Right cardiac atrium (tissue), 5 donors: Measurements from ENCODE around the gene HBZ. TPM values are rescaled to one million over a fixed set of nuclear protein-coding genes. Genes with fewer than 3 reads are reported as not detected.
"Not testable (repeated sequence)": the region's sequence is repeated elsewhere in the genome, so short reads cannot be mapped to it uniquely, and the experiment has no call there.

Source experiments
- ATAC-seq, 2 donors: fragments of 200-7000 bp; cut with Tn5 transposase; one replicate each; pipeline versions ENCODE4 v1.8.0 to v1.9.1; 2020; ENCODE audit warnings: moderate library complexity in 2 of 2, mild to moderate bottlenecking in 1 of 2
- DNase-seq, 3 donors: peaks; one replicate each; pipeline ENCODE4 v3.0.0-alpha.2; 2020
- H3K27ac ChIP-seq: one replicate; pipeline ENCODE4 v1.5.1; 2013; ENCODE audit warnings: mild to moderate bottlenecking, low read length, control low read depth, moderate library complexity
- H3K27me3 ChIP-seq: one replicate; pipeline ENCODE4 v1.6.1; 2013; ENCODE audit not compliant: control insufficient read depth, insufficient read depth
- H3K4me1 ChIP-seq: one replicate; pipeline ENCODE4 v1.6.1; 2013; ENCODE audit warnings: low read length; ENCODE audit not compliant: control insufficient read depth, insufficient read depth
- H3K4me3 ChIP-seq: one replicate; pipeline ENCODE4 v1.5.1; 2013; ENCODE audit warnings: low read length, control low read depth
- H3K9me3 ChIP-seq: one replicate; pipeline ENCODE4 v1.6.1; 2013; ENCODE audit warnings: low read length; ENCODE audit not compliant: control insufficient read depth
- WGBS: extraction: QIAGEN DNeasy Blood & Tissue Kit; methylation state at CpG from one replicate; pipeline ENCODE4 v1.1.7; 2013; 5-methylcytosine and 5-hydroxymethylcytosine counted together
- intact Hi-C, 4 donors: fragments of 100-400 bp; cut with DNase I; formaldehyde crosslinking; loops; one replicate each; pipeline versions ENCODE4 v1.11.0 to v1.14.0; 2022 to 2023
- polyA plus RNA-seq: library from polyadenylated mRNA; stranded (reverse); fragments of 200-250 nt; gene quantifications from one replicate; pipeline ENCODE4 v1.2.3, GENCODE V29; 2013
- total RNA-seq, 4 donors: library from RNA; stranded (reverse); fragmentation: NEBNext Ultra II Directional; extraction: Animal tissue kit (Norgen Biotek cat#: 25700); gene quantifications; one replicate each; pipeline ENCODE4 v1.2.1, GENCODE V29; 2021
- donor health status: healthy with polysubstance abuse.
- donor health status: DM: no; HTN: yes; CAD: no.
- donor health status: DM: no; HTN: no; CAD: no.
- donor health status: DM: no; HTN: yes; CAD: no; lungs with severe emphysema.
- donor health status: DM: yes; HTN: yes; CAD: no.

Gene HBZ
- total and polyA plus RNA-seq, 5 donors: not detected

DNA sequence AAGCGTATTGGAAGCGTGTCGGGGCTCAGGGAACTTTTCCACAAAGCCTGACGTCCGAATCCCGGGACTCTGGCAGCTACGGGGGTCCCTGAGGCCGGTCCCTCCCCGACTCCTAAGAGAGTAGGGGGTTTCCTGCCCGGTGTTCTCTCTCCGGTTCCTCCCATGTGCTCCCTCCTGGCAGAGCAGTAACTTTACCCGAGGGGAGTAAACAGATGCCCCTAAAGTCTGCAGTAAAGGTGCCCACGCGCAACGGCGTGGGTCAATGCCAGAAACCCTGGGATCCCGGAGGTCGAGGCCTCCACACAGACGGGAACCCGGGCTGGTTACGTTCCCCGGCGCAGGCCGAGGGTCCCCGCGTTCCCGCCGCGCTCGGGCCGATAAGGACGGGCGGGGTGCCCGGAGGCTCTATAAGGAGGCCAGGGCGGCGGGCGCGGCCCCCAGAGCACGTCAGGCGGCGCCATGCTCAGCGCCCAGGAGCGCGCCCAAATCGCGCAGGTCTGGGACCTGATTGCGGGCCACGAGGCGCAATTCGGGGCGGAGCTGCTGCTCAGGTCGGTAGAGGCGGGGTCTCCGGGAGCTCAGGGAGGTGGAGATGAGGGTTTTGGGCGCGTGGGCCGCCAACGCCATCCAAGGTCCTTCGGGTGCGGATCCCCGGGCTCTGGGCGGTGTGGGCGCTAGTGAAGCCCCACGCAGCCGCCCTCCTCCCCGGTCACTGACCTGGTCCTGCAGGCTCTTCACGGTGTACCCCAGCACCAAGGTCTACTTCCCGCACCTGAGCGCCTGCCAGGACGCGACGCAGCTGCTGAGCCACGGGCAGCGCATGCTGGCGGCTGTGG is 13.3 kb downstream of the HBZ start, which contains the start of gene HBM:
Gene HBM (plus strand): TSS at position 440 of the 836 bp plus-strand sequence. CDS start 20 bp downstream, at position 460.
- ATAC-seq (no peak), DNase-seq (peak in 1 of 3 donors; percentile 24)
- WGBS: 3% methylated on average over 75 of the region's 75 CpGs
- intact Hi-C loops: no loop called here
- no peaks in the 10 kb centered on the region for H3K27me3 ChIP-seq
- peak within 1 kb of the TSS; percentile 1 for H3K4me3 ChIP-seq
- peaks cover 2% of the 10 kb centered on the region for H3K4me1 ChIP-seq
- H3K9me3 ChIP-seq: no peaks in the 10 kb centered on the region
- no peak within 1 kb of the TSS for H3K27ac ChIP-seq

DNA sequence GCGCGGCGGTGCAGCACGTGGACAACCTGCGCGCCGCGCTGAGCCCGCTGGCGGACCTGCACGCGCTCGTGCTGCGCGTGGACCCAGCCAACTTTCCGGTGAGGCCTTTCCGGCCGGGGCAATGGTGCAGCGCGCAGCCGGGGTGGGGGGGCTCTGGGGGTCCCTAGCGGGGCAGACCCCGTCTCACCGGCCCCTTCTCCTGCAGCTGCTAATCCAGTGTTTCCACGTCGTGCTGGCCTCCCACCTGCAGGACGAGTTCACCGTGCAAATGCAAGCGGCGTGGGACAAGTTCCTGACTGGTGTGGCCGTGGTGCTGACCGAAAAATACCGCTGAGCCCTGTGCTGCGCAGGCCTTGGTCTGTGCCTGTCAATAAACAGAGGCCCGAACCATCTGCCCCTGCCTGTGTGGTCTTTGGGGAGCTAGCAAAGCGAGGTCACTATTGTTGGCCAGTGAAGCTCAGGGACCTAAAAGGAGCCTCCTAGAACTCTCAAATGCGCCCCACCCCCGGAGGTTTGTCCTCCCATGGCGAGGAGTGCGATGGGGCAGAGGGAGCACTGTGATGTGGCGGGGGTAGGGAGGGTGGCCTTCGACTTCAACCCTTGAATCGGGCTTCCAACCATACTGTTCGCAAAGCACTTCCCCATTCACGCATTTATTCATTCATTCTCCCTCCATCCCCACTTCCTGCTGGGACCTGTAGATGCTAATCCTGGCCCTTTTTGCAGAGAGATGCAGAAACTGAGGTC is 14.1 kb downstream of the HBZ start:
- Histone ChIP-seq H3K4me3 (no peak overlapping the region), H3K27me3 (no peaks in the 10 kb centered on the region), H3K4me1 (peaks cover 2% of the 10 kb centered on the region), H3K27ac (no peak overlapping the region), H3K9me3 (no peaks in the 10 kb centered on the region)
- intact Hi-C loops: no loop called here
- ATAC-seq (no peak), DNase-seq (peak in 1 of 3 donors; percentile 36)
- WGBS: 3% methylated on average over 45 of the region's 45 CpGs

DNA sequence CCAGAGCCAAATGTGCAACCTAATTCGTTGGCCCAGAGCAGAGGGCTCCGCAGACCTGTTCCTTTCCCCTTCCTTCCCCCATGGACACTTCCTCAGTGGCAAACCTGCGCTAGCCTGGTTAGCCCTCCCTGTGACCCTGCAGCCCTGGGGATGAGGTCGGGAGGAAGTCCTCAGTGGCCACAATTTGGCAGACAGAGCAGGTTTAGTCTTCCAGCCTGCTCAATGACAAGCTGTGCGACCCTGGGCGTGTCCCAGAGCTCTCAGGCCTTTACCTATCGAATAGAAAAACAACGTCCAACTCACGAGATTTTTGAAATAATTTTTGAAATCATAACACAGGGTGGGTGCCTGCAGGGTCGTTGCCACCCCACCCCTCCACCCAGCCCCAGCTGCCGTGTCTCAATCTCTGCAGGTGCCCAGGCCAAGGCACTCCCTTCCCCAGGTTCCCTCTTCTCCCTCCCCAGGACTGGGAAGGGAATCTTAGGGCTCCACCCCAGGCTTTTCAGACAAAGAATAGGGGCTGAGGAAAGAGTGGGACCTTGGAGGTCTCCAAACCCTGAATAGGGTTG is 14.8 kb downstream of the HBZ start:
- WGBS: 6% methylated on average over 11 of the region's 11 CpGs
- ATAC-seq (no peak), DNase-seq (peak in 1 of 3 donors; percentile 10)
- Histone ChIP-seq H3K9me3 (no peaks in the 10 kb centered on the region), H3K4me1 (peaks cover 2% of the 10 kb centered on the region), H3K27ac (no peak overlapping the region), H3K27me3 (no peaks in the 10 kb centered on the region), H3K4me3 (no peak overlapping the region)
- intact Hi-C loops: no loop called here

DNA sequence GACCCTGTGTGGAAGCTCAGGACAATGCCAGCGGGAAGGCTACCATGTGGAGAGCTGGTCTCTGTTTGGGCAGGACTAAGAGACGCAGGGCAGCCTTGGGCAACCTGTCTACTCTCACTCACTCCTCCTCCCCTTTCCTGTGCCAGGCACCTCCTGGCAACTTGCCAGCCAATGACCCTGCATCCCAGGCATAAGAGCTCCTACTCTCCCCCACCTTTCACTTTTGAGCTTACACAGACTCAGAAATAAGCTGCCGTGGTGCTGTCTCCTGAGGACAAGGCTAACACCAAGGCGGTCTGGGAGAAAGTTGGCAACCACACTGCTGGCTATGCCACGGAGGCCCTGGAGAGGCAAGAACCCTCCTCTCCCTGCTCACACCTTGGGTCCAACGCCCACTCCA is 16.0 kb downstream of the HBZ start:
- H3K27me3 ChIP-seq: no peaks in the 10 kb centered on the region
- intact Hi-C loops: no loop called here
- no peaks in the 10 kb centered on the region for H3K9me3 ChIP-seq
- H3K4me1 ChIP-seq: peaks cover 2% of the 10 kb centered on the region
- no peak overlapping the region for H3K27ac ChIP-seq
- no peak overlapping the region for H3K4me3 ChIP-seq
- DNase-seq: peak in 1 of 3 donors; percentile 38
- WGBS: 55% methylated on average over 6 of the region's 6 CpGs
- ATAC-seq: no peak

DNA sequence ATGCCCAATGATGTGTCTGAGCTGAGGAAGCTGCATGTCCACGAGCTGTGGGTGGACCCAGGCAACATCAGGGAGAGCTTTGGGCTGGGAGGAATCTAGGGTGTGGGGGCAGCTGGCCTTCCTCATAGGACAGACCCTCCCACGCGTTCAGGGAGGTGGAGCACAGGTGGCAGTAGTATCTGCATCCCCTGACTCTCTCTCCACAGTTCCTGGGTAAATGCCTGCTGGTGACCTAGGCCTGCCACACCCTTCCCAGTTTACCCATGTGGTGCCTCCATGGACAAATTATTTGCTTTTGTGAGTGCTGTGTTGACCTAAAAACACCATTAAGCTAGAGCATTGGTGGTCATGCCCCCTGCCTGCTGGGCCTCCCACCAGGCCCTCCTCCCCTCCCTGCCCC is 16.6 kb downstream of the HBZ start:
- 24% methylated on average over 3 of the region's 3 CpGs for WGBS
- Histone ChIP-seq H3K4me3 (no peak overlapping the region), H3K27me3 (no peaks in the 10 kb centered on the region), H3K4me1 (peaks cover 2% of the 10 kb centered on the region), H3K27ac (no peak overlapping the region), H3K9me3 (no peaks in the 10 kb centered on the region)
- DNase-seq (peak in 1 of 3 donors; percentile 5), ATAC-seq (no peak)
- intact Hi-C loops: no loop called here

DNA sequence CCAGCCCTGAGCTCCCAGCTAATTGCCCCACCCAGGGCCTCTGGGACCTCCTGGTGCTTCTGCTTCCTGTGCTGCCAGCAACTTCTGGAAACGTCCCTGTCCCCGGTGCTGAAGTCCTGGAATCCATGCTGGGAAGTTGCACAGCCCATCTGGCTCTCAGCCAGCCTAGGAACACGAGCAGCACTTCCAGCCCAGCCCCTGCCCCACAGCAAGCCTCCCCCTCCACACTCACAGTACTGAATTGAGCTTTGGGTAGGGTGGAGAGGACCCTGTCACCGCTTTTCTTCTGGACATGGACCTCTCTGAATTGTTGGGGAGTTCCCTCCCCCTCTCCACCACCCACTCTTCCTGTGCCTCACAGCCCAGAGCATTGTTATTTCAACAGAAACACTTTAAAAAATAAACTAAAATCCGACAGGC is 17.7 kb downstream of the HBZ start:
- H3K27me3 ChIP-seq, H3K4me3 ChIP-seq, H3K9me3 ChIP-seq, H3K27ac ChIP-seq, intact Hi-C loops, H3K4me1 ChIP-seq: not testable (repeated sequence)
- DNase-seq (peak in 2 of 3 donors; percentile 65 to 75), ATAC-seq (peak; percentile 21 to 42)
- under 1% methylated on average over 5 of the region's 5 CpGs for WGBS

DNA sequence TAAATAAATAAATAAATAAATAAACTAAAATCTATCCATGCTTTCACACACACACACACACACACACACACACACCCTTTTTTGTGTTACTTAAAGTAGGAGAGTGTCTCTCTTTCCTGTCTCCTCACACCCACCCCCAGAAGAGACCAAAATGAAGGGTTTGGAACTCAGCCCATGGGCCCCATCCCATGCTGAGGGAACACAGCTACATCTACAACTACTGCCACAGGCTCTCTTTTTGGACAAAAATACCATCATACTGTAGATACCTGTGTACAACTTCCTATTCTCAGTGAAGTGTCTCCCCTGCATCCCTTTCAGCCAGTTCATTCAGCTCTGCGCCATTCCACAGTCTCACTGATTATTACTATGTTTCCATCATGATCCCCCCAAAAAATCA is 18.3 kb downstream of the HBZ start:
- DNase-seq (no peak), ATAC-seq (no peak)
- H3K4me3 ChIP-seq: no peak overlapping the region
- H3K27ac ChIP-seq: no peak overlapping the region
- no peaks in the 10 kb centered on the region for H3K27me3 ChIP-seq
- WGBS: 42% methylated on average over 1 of the region's 1 CpG
- no peaks in the 10 kb centered on the region for H3K9me3 ChIP-seq
- H3K4me1 ChIP-seq: no peaks in the 10 kb centered on the region
- intact Hi-C loops: no loop called here

DNA sequence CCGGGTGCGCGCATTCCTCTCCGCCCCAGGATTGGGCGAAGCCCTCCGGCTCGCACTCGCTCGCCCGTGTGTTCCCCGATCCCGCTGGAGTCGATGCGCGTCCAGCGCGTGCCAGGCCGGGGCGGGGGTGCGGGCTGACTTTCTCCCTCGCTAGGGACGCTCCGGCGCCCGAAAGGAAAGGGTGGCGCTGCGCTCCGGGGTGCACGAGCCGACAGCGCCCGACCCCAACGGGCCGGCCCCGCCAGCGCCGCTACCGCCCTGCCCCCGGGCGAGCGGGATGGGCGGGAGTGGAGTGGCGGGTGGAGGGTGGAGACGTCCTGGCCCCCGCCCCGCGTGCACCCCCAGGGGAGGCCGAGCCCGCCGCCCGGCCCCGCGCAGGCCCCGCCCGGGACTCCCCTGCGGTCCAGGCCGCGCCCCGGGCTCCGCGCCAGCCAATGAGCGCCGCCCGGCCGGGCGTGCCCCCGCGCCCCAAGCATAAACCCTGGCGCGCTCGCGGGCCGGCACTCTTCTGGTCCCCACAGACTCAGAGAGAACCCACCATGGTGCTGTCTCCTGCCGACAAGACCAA is 20.0 kb downstream of the HBZ start, which contains the start of gene HBA2:
Gene HBA2 (plus strand): TSS at position 503 of the 568 bp plus-strand sequence. CDS start 37 bp downstream, at position 540.
- no CpG with 5 or more reads among the region's 74 CpGs for WGBS
- H3K4me1 ChIP-seq, DNase-seq, H3K4me3 ChIP-seq, H3K27ac ChIP-seq, H3K9me3 ChIP-seq, intact Hi-C loops, H3K27me3 ChIP-seq: not testable (repeated sequence)
- peak in 1 of 2 donors; percentile 37 for ATAC-seq

DNA sequence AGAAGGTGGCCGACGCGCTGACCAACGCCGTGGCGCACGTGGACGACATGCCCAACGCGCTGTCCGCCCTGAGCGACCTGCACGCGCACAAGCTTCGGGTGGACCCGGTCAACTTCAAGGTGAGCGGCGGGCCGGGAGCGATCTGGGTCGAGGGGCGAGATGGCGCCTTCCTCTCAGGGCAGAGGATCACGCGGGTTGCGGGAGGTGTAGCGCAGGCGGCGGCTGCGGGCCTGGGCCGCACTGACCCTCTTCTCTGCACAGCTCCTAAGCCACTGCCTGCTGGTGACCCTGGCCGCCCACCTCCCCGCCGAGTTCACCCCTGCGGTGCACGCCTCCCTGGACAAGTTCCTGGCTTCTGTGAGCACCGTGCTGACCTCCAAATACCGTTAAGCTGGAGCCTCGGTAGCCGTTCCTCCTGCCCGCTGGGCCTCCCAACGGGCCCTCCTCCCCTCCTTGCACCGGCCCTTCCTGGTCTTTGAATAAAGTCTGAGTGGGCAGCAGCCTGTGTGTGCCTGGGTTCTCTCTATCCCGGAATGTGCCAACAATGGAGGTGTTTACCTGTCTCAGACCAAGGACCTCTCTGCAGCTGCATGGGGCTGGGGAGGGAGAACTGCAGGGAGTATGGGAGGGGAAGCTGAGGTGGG is 20.9 kb downstream of the HBZ start:
- ATAC-seq, DNase-seq, H3K9me3 ChIP-seq, H3K27ac ChIP-seq, H3K27me3 ChIP-seq, intact Hi-C loops, H3K4me1 ChIP-seq, H3K4me3 ChIP-seq: not testable (repeated sequence)
- WGBS: 5% methylated on average over 28 of the region's 44 CpGs

DNA sequence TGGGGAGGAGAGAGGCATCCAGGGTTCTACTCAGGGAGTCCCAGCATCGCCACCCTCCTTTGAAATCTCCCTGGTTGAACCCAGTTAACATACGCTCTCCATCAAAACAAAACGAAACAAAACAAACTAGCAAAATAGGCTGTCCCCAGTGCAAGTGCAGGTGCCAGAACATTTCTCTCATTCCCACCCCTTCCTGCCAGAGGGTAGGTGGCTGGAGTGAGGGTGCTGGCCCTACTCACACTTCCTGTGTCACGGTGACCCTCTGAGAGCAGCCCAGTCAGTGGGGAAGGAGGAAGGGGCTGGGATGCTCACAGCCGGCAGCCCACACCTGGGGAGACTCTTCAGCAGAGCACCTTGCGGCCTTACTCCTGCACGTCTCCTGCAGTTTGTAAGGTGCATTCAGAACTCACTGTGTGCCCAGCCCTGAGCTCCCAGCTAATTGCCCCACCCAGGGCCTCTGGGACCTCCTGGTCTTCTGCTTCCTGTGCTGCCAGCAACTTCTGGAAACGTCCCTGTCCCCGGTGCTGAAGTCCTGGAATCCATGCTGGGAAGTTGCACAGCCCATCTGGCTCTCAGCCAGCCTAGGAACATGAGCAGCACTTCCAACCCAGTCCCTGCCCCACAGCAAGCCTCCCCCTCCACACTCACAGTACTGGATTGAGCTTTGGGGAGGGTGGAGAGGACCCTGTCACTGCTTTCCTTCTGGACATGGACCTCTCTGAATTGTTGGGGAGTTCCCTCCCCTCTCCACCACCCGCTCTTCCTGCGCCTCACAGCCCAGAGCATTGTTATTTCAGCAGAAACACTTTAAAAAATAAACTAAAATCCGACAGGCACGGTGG is 21.7 kb downstream of the HBZ start:
- ATAC-seq: peak in 1 of 2 donors; percentile 17

More for the DNA sequence above, 21.7 kb downstream of the HBZ start:
- WGBS: 6% methylated on average over 8 of the region's 13 CpGs
- intact Hi-C loops, H3K4me3 ChIP-seq, H3K27ac ChIP-seq, H3K27me3 ChIP-seq, H3K9me3 ChIP-seq, H3K4me1 ChIP-seq: not testable (repeated sequence)
- peak; percentile 44 to 66 (median 50) for DNase-seq
